Measurements from ENCODE around the gene FBH1.

FBH1 gene

GRCh38 chr10:5895365-5895764, 5.3 kb downstream of the FBH1 start:
- DNase-seq, result no peak
- peaks cover 15% of the 10 kb centered on the region for H3K9me3 Mint-ChIP-seq
- peaks cover 70% of the 10 kb centered on the region for H3K36me3 Mint-ChIP-seq (ENCODE audit: low read depth)
- no peak overlapping the region for H3K4me3 Mint-ChIP-seq
- TF ChIP-seq CTCF (IDR thresholded peaks at IDR 0.05), result no peak
- H3K4me1 Mint-ChIP-seq, result peaks cover 40% of the 10 kb centered on the region
- no peaks in the 10 kb centered on the region for H3K27me3 Mint-ChIP-seq (ENCODE audit: low read depth, poor library complexity)
- H3K27ac Mint-ChIP-seq, result no peak overlapping the region

- peaks cover 35% of the 10 kb centered on the region for H3K4me1 Mint-ChIP-seq
- no peak for TF ChIP-seq CTCF (IDR thresholded peaks at IDR 0.05)
- H3K27me3 Mint-ChIP-seq (ENCODE audit: low read depth, poor library complexity), result no peaks in the 10 kb centered on the region
- DNase-seq, result no peak
- H3K36me3 Mint-ChIP-seq (ENCODE audit: low read depth), result peaks cover 74% of the 10 kb centered on the region
- no peak overlapping the region for H3K4me3 Mint-ChIP-seq
- peak overlapping the region; percentile 70 for H3K27ac Mint-ChIP-seq
- peaks cover 15% of the 10 kb centered on the region for H3K9me3 Mint-ChIP-seq
These were observed 5.8 kb downstream of the FBH1 start for GRCh38 chr10:5895804-5896203.

- Mint-ChIP-seq H3K4me1 (peaks cover 29% of the 10 kb centered on the region), H3K4me3 (no peak overlapping the region)
These were observed 6.4 kb downstream of the FBH1 start for GRCh38 chr10:5896208-5897052.

GRCh38 chr10:5897053-5897340, 7.0 kb downstream of the FBH1 start:
- no peak overlapping the region for H3K4me3 Mint-ChIP-seq
- no peaks in the 10 kb centered on the region for H3K27me3 Mint-ChIP-seq (ENCODE audit: low read depth, poor library complexity)
- H3K4me1 Mint-ChIP-seq, result peaks cover 23% of the 10 kb centered on the region
- TF ChIP-seq CTCF (IDR thresholded peaks at IDR 0.05), result no peak
- H3K36me3 Mint-ChIP-seq (ENCODE audit: low read depth), result peaks cover 73% of the 10 kb centered on the region
- no peak for DNase-seq
- no peak overlapping the region for H3K27ac Mint-ChIP-seq
- H3K9me3 Mint-ChIP-seq, result peaks cover 15% of the 10 kb centered on the region

More at GRCh38 chr10:5896208-5897052, 6.4 kb downstream of the FBH1 start:
- TF ChIP-seq CTCF (IDR thresholded peaks at IDR 0.05), result no peak
- DNase-seq, result no peak
- peak overlapping the region; percentile 70 for H3K27ac Mint-ChIP-seq
- H3K36me3 Mint-ChIP-seq (ENCODE audit: low read depth), result peaks cover 74% of the 10 kb centered on the region
- H3K9me3 Mint-ChIP-seq, result peaks cover 15% of the 10 kb centered on the region
- no peaks in the 10 kb centered on the region for H3K27me3 Mint-ChIP-seq (ENCODE audit: low read depth, poor library complexity)

GRCh38 chr10:5897504-5897903, 7.5 kb downstream of the FBH1 start:
- no peak for DNase-seq
- Mint-ChIP-seq H3K27me3 (ENCODE audit: low read depth, poor library complexity) (no peaks in the 10 kb centered on the region), H3K36me3 (ENCODE audit: low read depth) (peaks cover 71% of the 10 kb centered on the region), H3K27ac (no peak overlapping the region), H3K9me3 (peaks cover 15% of the 10 kb centered on the region), H3K4me3 (no peak overlapping the region), H3K4me1 (peaks cover 18% of the 10 kb centered on the region)
- no peak for TF ChIP-seq CTCF (IDR thresholded peaks at IDR 0.05)

GRCh38 chr10:5898163-5898562, 8.1 kb downstream of the FBH1 start:
- no peak for TF ChIP-seq CTCF (IDR thresholded peaks at IDR 0.05)
- H3K4me3 Mint-ChIP-seq, result no peak overlapping the region
- no peak overlapping the region for H3K27ac Mint-ChIP-seq
- peaks cover 73% of the 10 kb centered on the region for H3K36me3 Mint-ChIP-seq (ENCODE audit: low read depth)
- no peak for DNase-seq
- H3K9me3 Mint-ChIP-seq, result peaks cover 15% of the 10 kb centered on the region
- H3K4me1 Mint-ChIP-seq, result peaks cover 13% of the 10 kb centered on the region
- H3K27me3 Mint-ChIP-seq (ENCODE audit: low read depth, poor library complexity), result no peaks in the 10 kb centered on the region
